ENCODE measurements around the gene NOL9.

The NOL9 gene

GRCh38 chr1:6578624-6579373 is 24.5 kb upstream of the NOL9 start:
- H3K9ac ChIP-seq (ENCODE audit: low read length) = peak overlapping the region; percentile 55; the same call in 1 of the 2 replicates
- H3K4me3 ChIP-seq (ENCODE audit: low read length) = peak overlapping the region; percentile 98
- peak overlapping the region; percentile 89 for H3K4me2 ChIP-seq (ENCODE audit: low read length)
- no peaks in the 10 kb centered on the region for H3K9me3 ChIP-seq (ENCODE audit: insufficient read depth, low read length)
- H2AFZ ChIP-seq (ENCODE audit: low read depth, low read length) = no peak overlapping the region
- no peak overlapping the region for H3K27ac ChIP-seq (ENCODE audit: low read length)
- no peaks in the 10 kb centered on the region for H3K27me3 ChIP-seq (ENCODE audit: low read depth, low read length)
- no peaks in the 10 kb centered on the region for H3K36me3 ChIP-seq (replicated peaks; ENCODE audit: low read depth, low read length)
- no peaks in the 10 kb centered on the region for H4K20me1 ChIP-seq (ENCODE audit: insufficient read depth, low read length)
- H3K4me1 ChIP-seq (ENCODE audit: low read length) = peaks cover 13% of the 10 kb centered on the region
- H3K79me2 ChIP-seq (ENCODE audit: low read length) = peaks cover 19% of the 10 kb centered on the region
- TF ChIP-seq CTCF (IDR thresholded peaks at IDR 0.05; ENCODE audit: low read depth, low read length) (no peak), EZH2phosphoT487 (IDR thresholded peaks at IDR 0.05; ENCODE audit: low read depth) (no peak)

- H3K27me3 ChIP-seq (ENCODE audit: low read depth, low read length) = no peaks in the 10 kb centered on the region
- TF ChIP-seq EZH2phosphoT487 (IDR thresholded peaks at IDR 0.05; ENCODE audit: low read depth) = no peak
- TF ChIP-seq CTCF (IDR thresholded peaks at IDR 0.05; ENCODE audit: low read depth, low read length) = no peak
- no peak overlapping the region for H2AFZ ChIP-seq (ENCODE audit: low read depth, low read length)
- no peak overlapping the region for H3K4me2 ChIP-seq (ENCODE audit: low read length)
- H3K27ac ChIP-seq (ENCODE audit: low read length) = no peak overlapping the region
- peaks cover 13% of the 10 kb centered on the region for H3K4me1 ChIP-seq (ENCODE audit: low read length)
- no peaks in the 10 kb centered on the region for H3K36me3 ChIP-seq (replicated peaks; ENCODE audit: low read depth, low read length)
- no peak overlapping the region for H3K4me3 ChIP-seq (ENCODE audit: low read length)
- no peaks in the 10 kb centered on the region for H3K9me3 ChIP-seq (ENCODE audit: insufficient read depth, low read length)
- peaks cover 19% of the 10 kb centered on the region for H3K79me2 ChIP-seq (ENCODE audit: low read length)
- no peak overlapping the region for H3K9ac ChIP-seq (ENCODE audit: low read length)
- no peaks in the 10 kb centered on the region for H4K20me1 ChIP-seq (ENCODE audit: insufficient read depth, low read length)
Measured at GRCh38 chr1:6577831-6578525, 23.7 kb upstream of the NOL9 start.

GRCh38 chr1:6574818-6575217 is 20.5 kb upstream of the NOL9 start:
- Histone ChIP-seq H3K79me2 (ENCODE audit: low read length) (no peaks in the 10 kb centered on the region), H3K9ac (ENCODE audit: low read length) (no peak overlapping the region), H3K9me3 (ENCODE audit: insufficient read depth, low read length) (no peaks in the 10 kb centered on the region), H4K20me1 (ENCODE audit: insufficient read depth, low read length) (no peaks in the 10 kb centered on the region), H3K4me3 (ENCODE audit: low read length) (no peak overlapping the region), H3K4me2 (ENCODE audit: low read length) (no peak overlapping the region), H2AFZ (ENCODE audit: low read depth, low read length) (no peak overlapping the region), H3K27me3 (ENCODE audit: low read depth, low read length) (no peaks in the 10 kb centered on the region), H3K36me3 (replicated peaks; ENCODE audit: low read depth, low read length) (no peaks in the 10 kb centered on the region), H3K27ac (ENCODE audit: low read length) (no peak overlapping the region), H3K4me1 (ENCODE audit: low read length) (peaks cover 4% of the 10 kb centered on the region; the same call in 1 of the 2 replicates)
- no peak for TF ChIP-seq EZH2phosphoT487 (IDR thresholded peaks at IDR 0.05; ENCODE audit: low read depth)
- no peak for TF ChIP-seq CTCF (IDR thresholded peaks at IDR 0.05; ENCODE audit: low read depth, low read length)

- Histone ChIP-seq H3K4me2 (ENCODE audit: low read length) (no peak overlapping the region), H3K9me3 (ENCODE audit: insufficient read depth, low read length) (no peaks in the 10 kb centered on the region), H3K27me3 (ENCODE audit: low read depth, low read length) (no peaks in the 10 kb centered on the region), H2AFZ (ENCODE audit: low read depth, low read length) (no peak overlapping the region), H3K4me3 (ENCODE audit: low read length) (no peak overlapping the region), H3K9ac (ENCODE audit: low read length) (no peak overlapping the region), H3K4me1 (ENCODE audit: low read length) (peaks cover under 1% of the 10 kb centered on the region; the same call in 1 of the 2 replicates), H3K36me3 (replicated peaks; ENCODE audit: low read depth, low read length) (no peaks in the 10 kb centered on the region), H3K27ac (ENCODE audit: low read length) (no peak overlapping the region), H3K79me2 (ENCODE audit: low read length) (no peaks in the 10 kb centered on the region), H4K20me1 (ENCODE audit: insufficient read depth, low read length) (no peaks in the 10 kb centered on the region)
- no peak for TF ChIP-seq EZH2phosphoT487 (IDR thresholded peaks at IDR 0.05; ENCODE audit: low read depth)
- no peak for TF ChIP-seq CTCF (IDR thresholded peaks at IDR 0.05; ENCODE audit: low read depth, low read length)
Measured at GRCh38 chr1:6574025-6574620, 19.8 kb upstream of the NOL9 start.
